ENCODE results near the gene TMEFF2. TPM values are rescaled to one million over a fixed set of nuclear protein-coding genes. Genes with fewer than 3 reads are reported as not detected.

Gene TMEFF2
- total RNA-seq, 1 donor from 2014 or later = not detected

GRCh38 chr2:192023006-192023405, 171.7 kb downstream of the TMEFF2 start:
- no peak overlapping the region for H3K27ac Mint-ChIP-seq
- no peak for DNase-seq
- no peaks in the 10 kb centered on the region for H3K36me3 Mint-ChIP-seq (ENCODE audit: low read depth)
- peaks cover 11% of the 10 kb centered on the region for H3K27me3 Mint-ChIP-seq
- no peaks in the 10 kb centered on the region for H3K4me1 Mint-ChIP-seq
- intact Hi-C loops (cut with micrococcal nuclease) = no loop called here
- H3K9me3 Mint-ChIP-seq = no peaks in the 10 kb centered on the region
- H3K4me3 Mint-ChIP-seq = no peak overlapping the region

GRCh38 chr2:192017844-192018243, 176.9 kb downstream of the TMEFF2 start:
- no peaks in the 10 kb centered on the region for H3K36me3 Mint-ChIP-seq (ENCODE audit: low read depth)
- intact Hi-C loops (cut with micrococcal nuclease) = no loop called here
- H3K9me3 Mint-ChIP-seq = no peaks in the 10 kb centered on the region
- DNase-seq = no peak
- peaks cover 15% of the 10 kb centered on the region for H3K27me3 Mint-ChIP-seq
- no peaks in the 10 kb centered on the region for H3K4me1 Mint-ChIP-seq
- no peak overlapping the region for H3K4me3 Mint-ChIP-seq
- H3K27ac Mint-ChIP-seq = no peak overlapping the region

- H3K27me3 Mint-ChIP-seq = peaks cover 11% of the 10 kb centered on the region
- no peaks in the 10 kb centered on the region for H3K4me1 Mint-ChIP-seq
- intact Hi-C loops (cut with micrococcal nuclease) = no loop called here
- DNase-seq = no peak
- no peaks in the 10 kb centered on the region for H3K9me3 Mint-ChIP-seq
- H3K36me3 Mint-ChIP-seq (ENCODE audit: low read depth) = no peaks in the 10 kb centered on the region
- no peak overlapping the region for H3K4me3 Mint-ChIP-seq
- no peak overlapping the region for H3K27ac Mint-ChIP-seq
Measured at GRCh38 chr2:192016265-192016664, 178.5 kb downstream of the TMEFF2 start.

- no peaks in the 10 kb centered on the region for H3K4me1 Mint-ChIP-seq
- no peaks in the 10 kb centered on the region for H3K36me3 Mint-ChIP-seq (ENCODE audit: low read depth)
Measured at GRCh38 chr2:192013211-192013610, 181.5 kb downstream of the TMEFF2 start.

GRCh38 chr2:192011196-192011595, 183.5 kb downstream of the TMEFF2 start:
- H3K4me1 Mint-ChIP-seq = no peaks in the 10 kb centered on the region
- H3K36me3 Mint-ChIP-seq (ENCODE audit: low read depth) = no peaks in the 10 kb centered on the region
- intact Hi-C loops (cut with micrococcal nuclease) = no loop called here
- DNase-seq = no peak
- peaks cover 12% of the 10 kb centered on the region for H3K27me3 Mint-ChIP-seq
- H3K9me3 Mint-ChIP-seq = no peaks in the 10 kb centered on the region
- H3K27ac Mint-ChIP-seq = no peak overlapping the region
- H3K4me3 Mint-ChIP-seq = no peak overlapping the region

More at GRCh38 chr2:192013211-192013610, 181.5 kb downstream of the TMEFF2 start:
- intact Hi-C loops (cut with micrococcal nuclease) = no loop called here
- Mint-ChIP-seq H3K4me3 (no peak overlapping the region), H3K27ac (no peak overlapping the region), H3K9me3 (no peaks in the 10 kb centered on the region), H3K27me3 (peaks cover 17% of the 10 kb centered on the region)
- DNase-seq = no peak

- no peaks in the 10 kb centered on the region for H3K36me3 Mint-ChIP-seq (ENCODE audit: low read depth)
- DNase-seq = no peak
- no peaks in the 10 kb centered on the region for H3K4me1 Mint-ChIP-seq
- intact Hi-C loops (cut with micrococcal nuclease) = no loop called here
- no peak overlapping the region for H3K4me3 Mint-ChIP-seq
- no peaks in the 10 kb centered on the region for H3K9me3 Mint-ChIP-seq
- H3K27ac Mint-ChIP-seq = no peak overlapping the region
- H3K27me3 Mint-ChIP-seq = peaks cover 12% of the 10 kb centered on the region
Measured at GRCh38 chr2:192010073-192010472, 184.7 kb downstream of the TMEFF2 start.

GRCh38 chr2:192007581-192008228, 187.0 kb downstream of the TMEFF2 start:
- H3K27me3 Mint-ChIP-seq = peaks cover 15% of the 10 kb centered on the region
- no peak overlapping the region for H3K27ac Mint-ChIP-seq

GRCh38 chr2:192005211-192005610, 189.5 kb downstream of the TMEFF2 start:
- Mint-ChIP-seq H3K27ac (no peak overlapping the region), H3K36me3 (ENCODE audit: low read depth) (no peaks in the 10 kb centered on the region), H3K4me1 (no peaks in the 10 kb centered on the region), H3K27me3 (peaks cover 12% of the 10 kb centered on the region), H3K9me3 (no peaks in the 10 kb centered on the region), H3K4me3 (no peak overlapping the region)
- no peak for DNase-seq
- intact Hi-C loops (cut with micrococcal nuclease) = no loop called here

More at GRCh38 chr2:192007581-192008228, 187.0 kb downstream of the TMEFF2 start:
- Mint-ChIP-seq H3K36me3 (ENCODE audit: low read depth) (no peaks in the 10 kb centered on the region), H3K4me1 (no peaks in the 10 kb centered on the region), H3K9me3 (no peaks in the 10 kb centered on the region), H3K4me3 (no peak overlapping the region)
- intact Hi-C loops (cut with micrococcal nuclease) = no loop called here
- DNase-seq = no peak

- Mint-ChIP-seq H3K4me3 (no peak overlapping the region), H3K4me1 (no peaks in the 10 kb centered on the region), H3K27ac (no peak overlapping the region), H3K27me3 (peaks cover 11% of the 10 kb centered on the region), H3K36me3 (ENCODE audit: low read depth) (no peaks in the 10 kb centered on the region), H3K9me3 (no peaks in the 10 kb centered on the region)
- no peak for DNase-seq
- intact Hi-C loops (cut with micrococcal nuclease) = no loop called here
Measured at GRCh38 chr2:192004188-192004963, 190.4 kb downstream of the TMEFF2 start.

GRCh38 chr2:192002418-192002817, 192.3 kb downstream of the TMEFF2 start:
- H3K27ac Mint-ChIP-seq = no peak overlapping the region
- H3K27me3 Mint-ChIP-seq = peaks cover 9% of the 10 kb centered on the region
- DNase-seq = no peak
- intact Hi-C loops (cut with micrococcal nuclease) = no loop called here
- no peaks in the 10 kb centered on the region for H3K36me3 Mint-ChIP-seq (ENCODE audit: low read depth)
- no peaks in the 10 kb centered on the region for H3K9me3 Mint-ChIP-seq
- no peak overlapping the region for H3K4me3 Mint-ChIP-seq
- H3K4me1 Mint-ChIP-seq = no peaks in the 10 kb centered on the region

GRCh38 chr2:192000196-192000980, 194.3 kb downstream of the TMEFF2 start:
- Mint-ChIP-seq H3K36me3 (ENCODE audit: low read depth) (no peaks in the 10 kb centered on the region), H3K9me3 (no peaks in the 10 kb centered on the region), H3K27ac (no peak overlapping the region), H3K27me3 (peaks cover 9% of the 10 kb centered on the region), H3K4me1 (no peaks in the 10 kb centered on the region), H3K4me3 (no peak overlapping the region)
- no peak for DNase-seq
- intact Hi-C loops (cut with micrococcal nuclease) = no loop called here

GRCh38 chr2:191999101-191999841, 195.5 kb downstream of the TMEFF2 start:
- peaks cover 9% of the 10 kb centered on the region for H3K27me3 Mint-ChIP-seq
- H3K27ac Mint-ChIP-seq = no peak overlapping the region
- no peaks in the 10 kb centered on the region for H3K4me1 Mint-ChIP-seq
- no peak for DNase-seq
- no peaks in the 10 kb centered on the region for H3K36me3 Mint-ChIP-seq (ENCODE audit: low read depth)
- intact Hi-C loops (cut with micrococcal nuclease) = no loop called here
- H3K4me3 Mint-ChIP-seq = no peak overlapping the region
- no peaks in the 10 kb centered on the region for H3K9me3 Mint-ChIP-seq

- H3K9me3 Mint-ChIP-seq = no peaks in the 10 kb centered on the region
- intact Hi-C loops (cut with micrococcal nuclease) = no loop called here
- no peak for DNase-seq
- H3K4me3 Mint-ChIP-seq = no peak overlapping the region
- H3K27me3 Mint-ChIP-seq = peaks cover 3% of the 10 kb centered on the region
- no peak overlapping the region for H3K27ac Mint-ChIP-seq
- H3K4me1 Mint-ChIP-seq = no peaks in the 10 kb centered on the region
- H3K36me3 Mint-ChIP-seq (ENCODE audit: low read depth) = no peaks in the 10 kb centered on the region
Measured at GRCh38 chr2:191995285-191995684, 199.4 kb downstream of the TMEFF2 start.
